OCI-LY3 (cell line): Measurements from ENCODE around the gene NEO1.

Experiments
- H2AFZ ChIP-seq: fragments of 200-600, 300-600 bp; shearing (Covaris generic); 2 replicates; pipeline ENCODE4 v1.6.0; 2014; ENCODE audit warnings: antibody characterized with exemption, low read depth, low read length
- H3K27ac ChIP-seq: fragments of 200-600, 300-600 bp; sonication (generic); 2 replicates; pipeline ENCODE4 v1.5.1; 2014; ENCODE audit warnings: mild to moderate bottlenecking, low read length, moderate library complexity, mixed read lengths
- H3K27me3 ChIP-seq: fragments of 200-600, 300-600 bp; sonication (generic); 2 replicates; pipeline ENCODE4 v1.6.1; 2014; ENCODE audit warnings: low read depth, low read length, mixed read lengths
- H3K36me3 ChIP-seq: fragments of 200-600, 300-600 bp; sonication (generic); replicated peaks from 2 replicates; pipeline ENCODE3; 2014; ENCODE audit warnings: low read depth, low read length, mixed read lengths
- H3K4me1 ChIP-seq: fragments of 300-600, 200-600 bp; sonication (generic); 2 replicates; pipeline ENCODE4 v1.6.1; 2014; ENCODE audit warnings: low read length, mixed read lengths
- H3K4me2 ChIP-seq: fragments of 200-600, 300-600 bp; sonication (generic); 2 replicates; pipeline ENCODE4 v1.6.1; 2014; ENCODE audit warnings: low read length, mixed read lengths
- H3K4me3 ChIP-seq: fragments of 300-600, 200-600 bp; sonication (generic); 2 replicates; pipeline ENCODE4 v1.5.1; 2014; ENCODE audit warnings: antibody characterized with exemption, mild to moderate bottlenecking, low read length, moderate library complexity
- H3K79me2 ChIP-seq: fragments of 300-600, 200-600 bp; shearing (Covaris generic); 2 replicates; pipeline ENCODE4 v1.6.1; 2014; ENCODE audit warnings: mild to moderate bottlenecking, low read length, mixed read lengths
- H3K9ac ChIP-seq: fragments of 300-600, 200-600 bp; shearing (Covaris generic); 2 replicates; pipeline ENCODE4 v1.6.0; 2014; ENCODE audit warnings: mild to moderate bottlenecking, low read length, moderate library complexity
- H3K9me3 ChIP-seq: fragments of 200-600, 300-600 bp; shearing (Covaris generic); 2 replicates; pipeline ENCODE4 v1.6.1; 2014; ENCODE audit warnings: low read length, mixed read lengths; ENCODE audit not compliant: insufficient read depth
- H4K20me1 ChIP-seq: fragments of 200-600, 300-600 bp; sonication (generic); 2 replicates; pipeline ENCODE4 v1.6.1; 2016; ENCODE audit warnings: low read length, mixed read lengths; ENCODE audit not compliant: insufficient read depth
- EZH2phosphoT487 ChIP-seq: fragments of 200-600 bp; shearing (Covaris generic); IDR thresholded peaks from 2 replicates; pipeline ENCODE4 v1.6.1; 2018; ENCODE audit warnings: antibody characterized with exemption, mixed run types, low read depth
- TF ChIP-seq, protein P1 (sequence below): fragments of 200-600, 300-600 bp; sonication (generic); IDR thresholded peaks from 2 replicates; pipeline ENCODE4 v1.5.1; 2014; ENCODE audit warnings: antibody characterized with exemption, low read length, low read depth

The NEO1 gene

DNA sequence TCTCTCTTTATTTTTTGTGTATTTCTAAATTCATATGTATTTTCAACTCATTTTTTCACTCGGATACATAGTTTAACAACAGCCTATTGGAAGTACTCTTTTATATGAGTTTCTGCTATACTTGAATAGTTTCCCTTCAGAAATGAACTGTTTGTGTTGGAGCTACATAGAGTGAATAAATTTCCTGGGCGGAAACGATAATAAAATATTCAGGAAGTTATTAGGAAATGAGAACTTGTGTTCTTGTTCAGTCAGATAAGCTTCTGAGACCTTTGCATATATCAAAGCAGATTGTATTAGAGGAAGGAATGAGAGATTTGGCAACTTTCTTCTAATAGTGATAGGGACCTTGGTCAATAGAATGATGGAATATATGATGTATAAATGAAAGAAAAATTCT lies 27.3 kb downstream of the NEO1 start:
- H3K27ac ChIP-seq = no peak overlapping the region
- no peaks in the 10 kb centered on the region for H3K9me3 ChIP-seq
- H3K4me3 ChIP-seq = no peak overlapping the region
- H2AFZ ChIP-seq = no peak overlapping the region
- H3K79me2 ChIP-seq = no peaks in the 10 kb centered on the region
- no peak overlapping the region for H3K9ac ChIP-seq
- H4K20me1 ChIP-seq = no peaks in the 10 kb centered on the region
- H3K4me2 ChIP-seq = no peak overlapping the region
- no peaks in the 10 kb centered on the region for H3K36me3 ChIP-seq
- TF ChIP-seq EZH2phosphoT487 = no peak
- TF ChIP-seq, protein P1, sequence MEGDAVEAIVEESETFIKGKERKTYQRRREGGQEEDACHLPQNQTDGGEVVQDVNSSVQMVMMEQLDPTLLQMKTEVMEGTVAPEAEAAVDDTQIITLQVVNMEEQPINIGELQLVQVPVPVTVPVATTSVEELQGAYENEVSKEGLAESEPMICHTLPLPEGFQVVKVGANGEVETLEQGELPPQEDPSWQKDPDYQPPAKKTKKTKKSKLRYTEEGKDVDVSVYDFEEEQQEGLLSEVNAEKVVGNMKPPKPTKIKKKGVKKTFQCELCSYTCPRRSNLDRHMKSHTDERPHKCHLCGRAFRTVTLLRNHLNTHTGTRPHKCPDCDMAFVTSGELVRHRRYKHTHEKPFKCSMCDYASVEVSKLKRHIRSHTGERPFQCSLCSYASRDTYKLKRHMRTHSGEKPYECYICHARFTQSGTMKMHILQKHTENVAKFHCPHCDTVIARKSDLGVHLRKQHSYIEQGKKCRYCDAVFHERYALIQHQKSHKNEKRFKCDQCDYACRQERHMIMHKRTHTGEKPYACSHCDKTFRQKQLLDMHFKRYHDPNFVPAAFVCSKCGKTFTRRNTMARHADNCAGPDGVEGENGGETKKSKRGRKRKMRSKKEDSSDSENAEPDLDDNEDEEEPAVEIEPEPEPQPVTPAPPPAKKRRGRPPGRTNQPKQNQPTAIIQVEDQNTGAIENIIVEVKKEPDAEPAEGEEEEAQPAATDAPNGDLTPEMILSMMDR = no peak
- no peaks in the 10 kb centered on the region for H3K27me3 ChIP-seq
- H3K4me1 ChIP-seq = peaks cover 8% of the 10 kb centered on the region

DNA sequence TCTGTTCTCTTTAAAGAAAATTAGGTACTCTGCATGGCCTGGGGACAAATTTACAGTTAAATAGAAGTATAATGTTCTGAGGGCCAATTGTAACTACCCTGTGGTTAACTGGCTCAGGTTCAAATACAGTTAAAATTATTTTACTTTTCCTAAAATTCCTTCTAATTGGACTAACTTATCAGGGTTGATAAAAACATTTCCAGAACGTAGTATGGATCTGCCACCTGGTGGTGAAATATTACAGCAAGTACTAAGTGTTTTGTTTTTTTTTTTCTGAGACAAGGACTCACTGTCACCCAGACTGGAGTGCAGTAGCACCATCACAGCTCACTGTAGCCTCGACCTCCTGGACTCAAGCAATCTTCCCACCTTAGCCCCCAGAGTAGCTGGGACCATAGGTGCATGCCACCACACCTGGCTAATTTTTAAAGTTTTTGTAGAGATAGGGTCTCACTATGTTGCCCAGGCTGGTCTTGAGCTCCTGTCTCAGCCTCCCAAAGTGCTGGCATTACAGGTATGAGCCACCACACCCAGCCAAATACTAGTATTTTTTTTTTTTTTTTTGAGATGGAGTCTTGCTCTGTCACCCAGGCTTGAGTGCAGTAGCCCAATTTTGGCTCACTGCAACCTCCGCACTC lies 29.2 kb downstream of the NEO1 start:
- Histone ChIP-seq H3K27ac (no peak overlapping the region), H3K4me1 (no peaks in the 10 kb centered on the region), H3K9ac (no peak overlapping the region), H3K36me3 (no peaks in the 10 kb centered on the region), H4K20me1 (no peaks in the 10 kb centered on the region), H2AFZ (no peak overlapping the region), H3K4me3 (no peak overlapping the region), H3K79me2 (no peaks in the 10 kb centered on the region), H3K9me3 (no peaks in the 10 kb centered on the region), H3K4me2 (no peak overlapping the region), H3K27me3 (no peaks in the 10 kb centered on the region)
- TF ChIP-seq, protein P1 = peak; percentile 74
- no peak for TF ChIP-seq EZH2phosphoT487

DNA sequence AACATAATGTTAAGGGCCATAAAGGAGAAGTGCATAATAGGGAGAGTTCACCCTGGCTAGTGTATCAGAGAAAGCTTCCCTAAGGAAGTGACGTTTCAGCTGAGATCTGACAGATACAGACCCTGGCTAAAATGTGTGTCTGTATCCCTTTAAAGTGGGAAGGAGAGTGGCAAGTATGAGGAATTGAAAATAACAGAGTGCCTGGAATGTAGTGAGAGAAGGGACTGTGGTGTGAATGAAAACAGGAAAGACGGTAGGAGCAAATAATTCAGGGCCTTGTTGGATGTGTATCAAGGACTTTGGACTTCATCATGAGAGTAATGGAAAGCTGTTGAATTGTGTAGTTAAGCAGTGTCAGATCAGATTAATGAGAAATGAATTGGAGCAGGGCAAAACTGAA lies 30.5 kb downstream of the NEO1 start:
- Histone ChIP-seq H3K9ac (no peak overlapping the region), H4K20me1 (no peaks in the 10 kb centered on the region), H3K4me2 (no peak overlapping the region), H3K27ac (no peak overlapping the region), H3K27me3 (no peaks in the 10 kb centered on the region), H2AFZ (peak overlapping the region; percentile 47; the same call in 1 of the 2 replicates), H3K36me3 (no peaks in the 10 kb centered on the region), H3K4me3 (no peak overlapping the region), H3K79me2 (no peaks in the 10 kb centered on the region), H3K9me3 (no peaks in the 10 kb centered on the region), H3K4me1 (no peaks in the 10 kb centered on the region)
- no peak for TF ChIP-seq EZH2phosphoT487
- TF ChIP-seq, protein P1 = no peak

DNA sequence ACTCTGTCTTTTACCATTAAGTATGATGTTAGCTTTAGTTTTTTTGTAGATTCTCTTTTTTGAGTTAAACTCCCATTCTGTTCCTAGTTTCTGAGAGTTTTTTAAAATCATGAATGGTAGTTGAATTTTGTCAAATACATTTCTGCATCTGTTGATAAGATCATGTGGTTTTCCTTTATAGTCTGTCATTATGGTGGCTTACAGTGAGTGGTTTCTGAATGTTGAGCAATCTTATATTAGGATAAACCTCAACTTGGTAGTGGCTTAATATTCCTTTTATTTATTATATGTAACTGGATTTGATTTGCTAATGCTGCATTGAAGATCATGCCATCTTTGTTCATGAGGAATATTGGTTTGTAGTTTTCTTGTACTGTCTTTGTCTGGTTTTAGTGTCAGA lies 34.8 kb downstream of the NEO1 start:
- Histone ChIP-seq H3K36me3 (no peaks in the 10 kb centered on the region), H3K4me1 (peaks cover 9% of the 10 kb centered on the region), H3K4me2 (no peak overlapping the region), H3K27me3 (peaks cover 7% of the 10 kb centered on the region; the same call in 1 of the 2 replicates), H3K79me2 (no peaks in the 10 kb centered on the region), H2AFZ (no peak overlapping the region), H3K27ac (no peak overlapping the region), H3K9ac (no peak overlapping the region), H3K9me3 (no peaks in the 10 kb centered on the region), H3K4me3 (no peak overlapping the region), H4K20me1 (no peaks in the 10 kb centered on the region)
- no peak for TF ChIP-seq EZH2phosphoT487
- TF ChIP-seq, protein P1 = no peak
